Body of pancreas (tissue), 4 donors: Measurements from ENCODE around the gene FBXO34. TPM values are rescaled to one million over a fixed set of nuclear protein-coding genes. Genes with fewer than 3 reads are reported as not detected.

ENCODE experiments used
- ATAC-seq: fragments of 150-250 bp; one replicate; pipeline ENCODE4 v1.9.1; 2016
- DNase-seq, 4 donors: peaks; one replicate each; pipeline ENCODE4 v3.0.0-alpha.2; 2019
- H3K27ac ChIP-seq, 4 donors: fragments of 200-600 bp; sonication (generic); 1 replicate in 3 of 4; 2 replicates in 1 of 4; pipeline versions ENCODE4 v1.5.1 to v1.6.1; 2016 to 2019; ENCODE audit warnings: mild to moderate bottlenecking in 1 of 4, mixed read lengths in 1 of 4, moderate library complexity in 1 of 4
- H3K27me3 ChIP-seq, 2 donors: fragments of 200-600 bp; sonication (generic); one replicate each; pipeline ENCODE4 v1.6.0; 2016; ENCODE audit warnings: mild to moderate bottlenecking in 1 of 2
- H3K36me3 ChIP-seq, 2 donors: fragments of 200-600 bp; sonication (generic); replicated peaks in 1 of 2; 2 replicates each; pipeline ENCODE4 v1.5.1; 2016; ENCODE audit warnings: low read depth in 2 of 2; ENCODE audit not compliant: insufficient read depth in 1 of 2
- H3K4me1 ChIP-seq: fragments of 200-600 bp; sonication (generic); one replicate; pipeline ENCODE4 v1.6.0; 2016
- H3K4me3 ChIP-seq, 2 donors: fragments of 200-600 bp; sonication (generic); 1 replicate in 1 of 2; 2 replicates in 1 of 2; pipeline ENCODE4 v1.5.1; 2016 to 2019
- H3K9me3 ChIP-seq, 3 donors: fragments of 200-600 bp; sonication (generic); 1 replicate in 2 of 3; 2 replicates in 1 of 3; pipeline ENCODE4 v1.5.1; 2016
- POLR2A ChIP-seq, 3 donors: fragments of 450-650 bp; IDR thresholded peaks; one replicate each; pipeline ENCODE4 v1.6.1; 2016; ENCODE audit warnings: antibody characterized with exemption in 3 of 3, mild to moderate bottlenecking in 2 of 3
- WGBS, 2 donors: methylation state at CpG; one replicate each; pipeline ENCODE4 v1.1.5; 2017; 5-methylcytosine and 5-hydroxymethylcytosine counted together
- intact Hi-C: fragments of 100-400 bp; cut with DNase I; formaldehyde crosslinking; loops from one replicate; pipeline ENCODE4 v1.15.1; 2023
- total RNA-seq, 2 donors: library from RNA; depleted of rRNA; stranded (reverse); fragments of >200 nt; gene quantifications; one replicate each; pipeline ENCODE4 v1.1.0, GENCODE V29; 2016
- TF ChIP-seq, protein P1 (sequence below), 7 experiments: fragments of 450-650 bp in 4 of 7; fragments of 200-600 bp in 3 of 7; sonication (generic) in 3 of 7; IDR thresholded peaks; one replicate each; pipeline ENCODE4 v1.5.1; 2016 to 2019; ENCODE audit warnings: antibody characterized with exemption in 7 of 7

FBXO34 gene
- total RNA-seq, 2 donors from 2014 or later: 14.2 to 17.4 TPM

DNA sequence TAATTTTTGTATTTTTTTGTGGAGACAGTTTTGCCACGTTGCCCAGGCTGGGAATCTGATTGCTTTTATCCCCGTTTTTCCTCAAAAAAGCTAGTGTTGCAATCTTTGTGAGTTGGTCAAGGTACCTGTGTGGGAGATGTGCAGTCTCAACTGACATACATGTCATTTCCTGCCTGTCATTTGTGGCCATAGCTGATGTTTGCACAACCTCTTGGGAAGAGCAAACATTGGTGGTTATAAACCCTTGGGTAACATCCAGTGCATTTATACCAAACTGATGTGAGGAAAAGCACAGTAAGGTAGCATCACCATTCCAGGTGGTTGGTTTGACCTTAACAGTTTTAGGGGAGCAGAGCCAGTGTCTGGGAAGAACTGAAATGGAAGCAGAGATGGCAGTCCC is 85.7 kb downstream of the FBXO34 start:
- intact Hi-C loops: loop anchor here (10.0 kb wide), 1 partner anchor 92 kb away; no protein-coding TSS in a partner anchor

GRCh38 chr14:55359307-55359706 is 88.1 kb downstream of the FBXO34 start:
- no peak for DNase-seq
- Histone ChIP-seq H3K36me3 (no peaks in the 10 kb centered on the region), H3K4me3 (no peak overlapping the region), H3K27ac (no peak overlapping the region), H3K9me3 (no peaks in the 10 kb centered on the region), H3K4me1 (no peaks in the 10 kb centered on the region), H3K27me3 (no peaks in the 10 kb centered on the region)
- intact Hi-C loops: loop anchor here (10.0 kb wide), 1 partner anchor 95 kb away; no protein-coding TSS in a partner anchor
- no peak for ATAC-seq
- TF ChIP-seq POLR2A (IDR thresholded peaks at IDR 0.05): no peak
- TF ChIP-seq, protein P1, sequence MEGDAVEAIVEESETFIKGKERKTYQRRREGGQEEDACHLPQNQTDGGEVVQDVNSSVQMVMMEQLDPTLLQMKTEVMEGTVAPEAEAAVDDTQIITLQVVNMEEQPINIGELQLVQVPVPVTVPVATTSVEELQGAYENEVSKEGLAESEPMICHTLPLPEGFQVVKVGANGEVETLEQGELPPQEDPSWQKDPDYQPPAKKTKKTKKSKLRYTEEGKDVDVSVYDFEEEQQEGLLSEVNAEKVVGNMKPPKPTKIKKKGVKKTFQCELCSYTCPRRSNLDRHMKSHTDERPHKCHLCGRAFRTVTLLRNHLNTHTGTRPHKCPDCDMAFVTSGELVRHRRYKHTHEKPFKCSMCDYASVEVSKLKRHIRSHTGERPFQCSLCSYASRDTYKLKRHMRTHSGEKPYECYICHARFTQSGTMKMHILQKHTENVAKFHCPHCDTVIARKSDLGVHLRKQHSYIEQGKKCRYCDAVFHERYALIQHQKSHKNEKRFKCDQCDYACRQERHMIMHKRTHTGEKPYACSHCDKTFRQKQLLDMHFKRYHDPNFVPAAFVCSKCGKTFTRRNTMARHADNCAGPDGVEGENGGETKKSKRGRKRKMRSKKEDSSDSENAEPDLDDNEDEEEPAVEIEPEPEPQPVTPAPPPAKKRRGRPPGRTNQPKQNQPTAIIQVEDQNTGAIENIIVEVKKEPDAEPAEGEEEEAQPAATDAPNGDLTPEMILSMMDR (IDR thresholded peaks at IDR 0.05): no peak
- 87 to 89% methylated on average over 4 of the region's 4 CpGs for WGBS, 2 donors

More for the DNA sequence above, 85.7 kb downstream of the FBXO34 start:
- Histone ChIP-seq H3K4me1 (no peaks in the 10 kb centered on the region), H3K27me3 (no peaks in the 10 kb centered on the region), H3K9me3 (no peaks in the 10 kb centered on the region), H3K4me3 (no peak overlapping the region), H3K36me3 (peaks cover 0 to 4% of the 10 kb centered on the region in 2 donors), H3K27ac (no peak overlapping the region)
- ATAC-seq: no peak
- TF ChIP-seq, protein P1 (IDR thresholded peaks at IDR 0.05): no peak
- TF ChIP-seq POLR2A (IDR thresholded peaks at IDR 0.05): no peak
- no peak for DNase-seq
- WGBS, 2 donors: 49 to 62% methylated on average over 2 of the region's 2 CpGs

DNA sequence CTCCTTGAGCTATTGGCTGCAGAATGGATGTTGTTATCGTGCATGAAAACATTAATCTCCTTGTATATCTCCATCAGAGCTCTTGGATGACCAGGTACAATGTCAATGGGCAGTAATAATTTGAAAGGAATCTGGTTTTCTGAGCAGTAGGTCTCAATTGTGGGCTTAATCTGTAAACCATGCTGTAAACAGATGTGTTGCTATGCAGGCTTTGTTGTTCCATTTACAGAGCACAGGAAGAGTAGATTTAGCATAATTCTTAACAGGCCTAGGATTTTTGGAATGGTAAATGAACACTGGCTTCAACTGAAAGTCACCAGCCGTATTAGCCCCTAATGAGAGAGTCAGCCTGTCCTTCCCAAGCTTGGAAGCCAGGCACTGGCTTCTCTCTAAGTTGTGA is 90.0 kb downstream of the FBXO34 start:
- no peaks in the 10 kb centered on the region for H3K4me1 ChIP-seq
- no peak for TF ChIP-seq POLR2A (IDR thresholded peaks at IDR 0.05)
- TF ChIP-seq, protein P1 (IDR thresholded peaks at IDR 0.05): no peak
- no peak overlapping the region for H3K27ac ChIP-seq
- no peak overlapping the region for H3K4me3 ChIP-seq
- DNase-seq: no peak
- no peaks in the 10 kb centered on the region for H3K9me3 ChIP-seq
- ATAC-seq: no peak
- 85 to 100% methylated on average over 2 of the region's 2 CpGs for WGBS, 2 donors
- H3K27me3 ChIP-seq: no peaks in the 10 kb centered on the region
- intact Hi-C loops: no loop called here
- H3K36me3 ChIP-seq: no peaks in the 10 kb centered on the region

GRCh38 chr14:55366271-55366670 is 95.0 kb downstream of the FBXO34 start:
- no peak for ATAC-seq
- intact Hi-C loops: no loop called here
- 82 to 85% methylated on average over 3 of the region's 3 CpGs for WGBS, 2 donors

More at GRCh38 chr14:55366271-55366670, 95.0 kb downstream of the FBXO34 start:
- no peaks in the 10 kb centered on the region for H3K36me3 ChIP-seq
- no peak for TF ChIP-seq POLR2A (IDR thresholded peaks at IDR 0.05)
- TF ChIP-seq, protein P1 (IDR thresholded peaks at IDR 0.05): no peak
- no peaks in the 10 kb centered on the region for H3K27me3 ChIP-seq
- H3K9me3 ChIP-seq: no peaks in the 10 kb centered on the region
- no peak overlapping the region for H3K27ac ChIP-seq
- no peak overlapping the region for H3K4me3 ChIP-seq
- no peaks in the 10 kb centered on the region for H3K4me1 ChIP-seq
- no peak for DNase-seq
